ENCODE data around the gene DENND2D.

Gene DENND2D

GRCh38 chr1:111236379-111236778 is 35.9 kb upstream of the DENND2D start:
- Histone ChIP-seq H3K9ac (no peak overlapping the region), H3K4me2 (no peak overlapping the region), H3K27ac (no peak overlapping the region), H3K36me3 (no peaks in the 10 kb centered on the region), H3K4me1 (no peaks in the 10 kb centered on the region), H3K9me3 (replicated peaks in 1 of 11) (peaks cover 0 to 6% (median 0%) of the 10 kb centered on the region in 11 experiments; a peak in 1 of 22 replicates), H3K4me3 (no peak overlapping the region), H3K27me3 (no peaks in the 10 kb centered on the region), H4K20me1 (no peaks in the 10 kb centered on the region)
- no peak for TF ChIP-seq Cebpa-rat (IDR thresholded peaks at IDR 0.05)

GRCh38 chr1:111234866-111235265 is 34.4 kb upstream of the DENND2D start:
- H3K4me3 ChIP-seq, result no peak overlapping the region
- no peaks in the 10 kb centered on the region for H4K20me1 ChIP-seq
- no peak overlapping the region for H3K4me2 ChIP-seq
- H3K4me1 ChIP-seq, result no peaks in the 10 kb centered on the region
- no peak overlapping the region for H3K9ac ChIP-seq
- no peak for TF ChIP-seq Cebpa-rat (IDR thresholded peaks at IDR 0.05)
- peaks cover 0 to 6% (median 0%) of the 10 kb centered on the region in 11 experiments; a peak in 1 of 22 replicates for H3K9me3 ChIP-seq (replicated peaks in 1 of 11)
- no peaks in the 10 kb centered on the region for H3K36me3 ChIP-seq
- H3K27me3 ChIP-seq, result no peaks in the 10 kb centered on the region
- no peak overlapping the region for H3K27ac ChIP-seq

GRCh38 chr1:111234258-111234657 is 33.8 kb upstream of the DENND2D start:
- Histone ChIP-seq H3K9me3 (replicated peaks in 1 of 11) (peaks cover 0 to 6% (median 0%) of the 10 kb centered on the region in 11 experiments; a peak in 1 of 22 replicates), H3K4me1 (no peaks in the 10 kb centered on the region), H3K4me3 (no peak overlapping the region), H3K27me3 (no peaks in the 10 kb centered on the region), H3K9ac (no peak overlapping the region), H4K20me1 (no peaks in the 10 kb centered on the region), H3K36me3 (no peaks in the 10 kb centered on the region), H3K4me2 (no peak overlapping the region), H3K27ac (no peak overlapping the region)
- no peak for TF ChIP-seq Cebpa-rat (IDR thresholded peaks at IDR 0.05)

- Histone ChIP-seq H3K4me2 (no peak overlapping the region), H3K27ac (no peak overlapping the region), H3K9ac (no peak overlapping the region), H3K36me3 (no peaks in the 10 kb centered on the region), H3K27me3 (no peaks in the 10 kb centered on the region), H3K4me1 (peaks cover 0 to 21% (median 0%) of the 10 kb centered on the region in 10 experiments; a peak in 7 of 20 replicates), H3K9me3 (replicated peaks in 1 of 11) (peaks cover 0 to 6% (median 0%) of the 10 kb centered on the region in 11 experiments; a peak in 1 of 22 replicates), H3K4me3 (no peak overlapping the region), H4K20me1 (no peaks in the 10 kb centered on the region)
- TF ChIP-seq Cebpa-rat (IDR thresholded peaks at IDR 0.05), result no peak
Measured at GRCh38 chr1:111232134-111232533, 31.7 kb upstream of the DENND2D start.

DNA sequence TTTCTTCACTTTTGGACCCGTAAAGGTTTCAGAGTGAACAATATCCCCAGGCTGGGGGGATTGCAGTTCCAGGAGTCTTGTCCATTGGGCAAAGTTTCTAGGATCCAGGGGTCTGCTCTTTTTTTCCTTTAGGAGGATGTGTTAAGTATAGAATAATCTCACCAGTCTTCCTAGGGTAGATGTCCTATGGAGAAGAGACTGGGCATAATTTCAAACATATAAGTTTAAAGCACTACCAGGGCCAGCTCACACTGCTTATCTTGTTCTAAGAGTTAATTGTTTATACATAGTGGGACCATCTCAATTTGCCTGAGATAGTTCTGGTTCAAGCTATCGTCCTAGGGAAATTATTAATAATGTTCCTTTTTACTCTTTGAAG is 28.3 kb upstream of the DENND2D start:
- H3K4me1 ChIP-seq, result peaks cover 0 to 45% (median 0%) of the 10 kb centered on the region in 10 experiments; a peak in 7 of 20 replicates
- TF ChIP-seq Cebpa-rat (IDR thresholded peaks at IDR 0.05), result no peak
- H4K20me1 ChIP-seq, result no peaks in the 10 kb centered on the region
- H3K4me3 ChIP-seq, result no peak overlapping the region
- H3K36me3 ChIP-seq, result no peaks in the 10 kb centered on the region
- H3K9me3 ChIP-seq (replicated peaks in 1 of 11), result peaks cover 0 to 6% (median 0%) of the 10 kb centered on the region in 11 experiments; a peak in 1 of 22 replicates
- H3K4me2 ChIP-seq, result peak overlapping the region in 3 of 11 experiments; percentile 72 to 78 (median 73); a peak in 6 of 22 replicates
- no peaks in the 10 kb centered on the region for H3K27me3 ChIP-seq
- H3K9ac ChIP-seq, result no peak overlapping the region
- peak overlapping the region in 2 of 11 experiments; percentile 7 to 29; a peak in 1 of 22 replicates for H3K27ac ChIP-seq

DNA sequence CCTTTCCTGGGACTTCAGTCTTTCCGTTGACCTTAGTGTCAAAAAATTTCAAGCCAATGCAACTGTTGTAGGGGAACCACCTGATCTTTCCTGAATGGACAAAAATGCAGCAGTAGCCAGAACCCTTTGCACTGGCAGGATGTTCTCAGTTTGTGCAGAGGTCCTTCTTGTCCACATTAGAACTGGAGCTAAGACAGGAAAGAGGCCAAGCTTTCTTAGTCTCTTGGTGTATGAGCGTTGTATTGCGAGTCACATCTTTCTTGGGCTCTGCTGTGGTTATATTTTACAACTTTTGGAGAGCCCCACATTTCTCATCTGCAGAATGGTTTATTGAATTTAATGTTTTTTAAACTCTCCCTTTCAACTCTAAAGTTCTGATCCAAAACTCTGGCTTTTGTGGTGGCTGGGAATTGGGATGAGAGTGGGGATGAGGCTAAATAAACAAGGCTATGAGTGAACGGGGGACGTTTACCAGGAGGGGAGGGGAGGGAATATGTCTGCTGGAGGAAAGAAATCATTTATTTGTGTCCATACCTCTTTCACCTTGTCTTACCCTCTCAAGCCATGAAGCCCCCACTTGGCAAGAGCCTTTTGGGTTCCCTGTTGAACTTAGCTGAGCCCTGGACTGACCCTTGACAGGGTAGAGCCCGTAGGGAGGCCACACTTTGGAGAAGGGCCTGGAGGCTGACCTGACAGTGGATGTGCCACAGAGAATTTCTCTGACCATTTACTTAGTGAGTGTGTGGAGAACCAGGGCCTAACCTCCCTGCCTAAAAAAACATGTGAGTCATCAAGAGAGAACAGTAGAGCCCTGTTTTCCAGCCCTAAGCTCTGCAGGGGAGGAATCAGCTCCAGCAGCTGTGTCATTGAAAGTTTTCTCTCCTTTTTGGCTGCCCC is 27.7 kb upstream of the DENND2D start:
- Histone ChIP-seq H3K9ac (no peak overlapping the region), H3K27ac (peak overlapping the region in 2 of 11 experiments; percentile 10 to 29; a peak in 2 of 22 replicates), H3K4me3 (no peak overlapping the region), H3K4me1 (peaks cover 4 to 51% (median 5%) of the 10 kb centered on the region in 10 experiments), H3K9me3 (replicated peaks in 1 of 11) (peaks cover 0 to 3% (median 0%) of the 10 kb centered on the region in 11 experiments; a peak in 1 of 22 replicates), H3K4me2 (peak overlapping the region in 4 of 11 experiments; percentile 12 to 78 (median 72); a peak in 7 of 22 replicates), H3K36me3 (no peaks in the 10 kb centered on the region), H3K27me3 (no peaks in the 10 kb centered on the region), H4K20me1 (no peaks in the 10 kb centered on the region)
- TF ChIP-seq Cebpa-rat (IDR thresholded peaks at IDR 0.05), result no peak

DNA sequence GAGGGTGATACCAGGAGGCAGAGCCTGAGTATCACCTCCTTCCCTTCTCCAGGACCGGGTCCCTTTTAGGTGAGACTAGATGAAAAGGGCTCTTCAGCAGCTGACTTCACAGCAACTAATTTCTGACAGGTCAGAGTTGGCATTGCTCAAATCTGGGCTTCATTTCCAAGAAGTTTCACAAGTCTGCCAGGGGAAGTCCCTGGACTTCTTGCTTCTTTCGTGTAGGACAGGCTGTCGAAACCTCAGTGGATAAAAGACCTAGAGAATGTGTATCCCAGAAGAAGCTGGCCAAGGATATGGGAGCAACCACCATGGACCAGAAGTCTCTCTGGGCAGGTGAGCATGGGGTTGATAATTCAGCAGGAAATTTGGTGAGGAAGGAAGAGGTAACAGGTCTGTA is 27.0 kb upstream of the DENND2D start, which contains the start of gene CHI3L2:
CHI3L2 (plus strand) TSS at position 280 of the 400 bp plus-strand sequence; CDS start at position 297, 17 bp downstream.
- H3K27me3 ChIP-seq, result no peaks in the 10 kb centered on the region
- H3K4me3 ChIP-seq, result no peak within 1 kb of the TSS
- peaks cover 10 to 58% (median 12%) of the 10 kb centered on the region in 10 experiments for H3K4me1 ChIP-seq
- no peak within 1 kb of the TSS for H3K9ac ChIP-seq
- H4K20me1 ChIP-seq, result no peaks in the 10 kb centered on the region
- no peaks in the 10 kb centered on the region for H3K9me3 ChIP-seq (replicated peaks in 1 of 11)
- peak within 1 kb of the TSS in 2 of 11 experiments; percentile 10 to 29; a peak in 2 of 22 replicates for H3K27ac ChIP-seq
- peak in 1 of 11 experiments; percentile 37; a peak in 1 of 22 replicates for TF ChIP-seq Cebpa-rat (IDR thresholded peaks at IDR 0.05)
- H3K4me2 ChIP-seq, result peak within 1 kb of the TSS in 4 of 11 experiments; percentile 12 to 78 (median 72); a peak in 8 of 22 replicates
- H3K36me3 ChIP-seq, result no peaks in the 10 kb centered on the region

- Histone ChIP-seq H3K27me3 (no peaks in the 10 kb centered on the region), H3K27ac (no peak overlapping the region), H3K9me3 (replicated peaks in 1 of 11) (no peaks in the 10 kb centered on the region), H3K4me3 (no peak overlapping the region), H3K4me2 (peak overlapping the region in 2 of 11 experiments; percentile 20 to 78; a peak in 4 of 22 replicates), H3K4me1 (peaks cover 26 to 73% (median 28%) of the 10 kb centered on the region in 10 experiments), H4K20me1 (no peaks in the 10 kb centered on the region), H3K36me3 (no peaks in the 10 kb centered on the region), H3K9ac (no peak overlapping the region)
- no peak for TF ChIP-seq Cebpa-rat (IDR thresholded peaks at IDR 0.05)
Measured at GRCh38 chr1:111225717-111226400, 25.4 kb upstream of the DENND2D start.

GRCh38 chr1:111225091-111225490 is 24.6 kb upstream of the DENND2D start:
- H3K4me3 ChIP-seq, result no peak overlapping the region
- no peaks in the 10 kb centered on the region for H3K36me3 ChIP-seq
- no peaks in the 10 kb centered on the region for H3K27me3 ChIP-seq
- peak overlapping the region in 2 of 11 experiments; percentile 8 to 33; a peak in 2 of 22 replicates for H3K4me2 ChIP-seq
- H4K20me1 ChIP-seq, result no peaks in the 10 kb centered on the region
- peaks cover 34 to 81% (median 35%) of the 10 kb centered on the region in 10 experiments for H3K4me1 ChIP-seq
- no peak overlapping the region for H3K9ac ChIP-seq
- TF ChIP-seq Cebpa-rat (IDR thresholded peaks at IDR 0.05), result no peak
- H3K27ac ChIP-seq, result no peak overlapping the region
- no peaks in the 10 kb centered on the region for H3K9me3 ChIP-seq (replicated peaks in 1 of 11)

Data from BLaER1 treated with 17β-estradiol and CSF1 and Interleukin-3, amounts not matched to agents 10 nM and 100 nM (cell line).